Fibroblast of mammary gland (primary cell): Measurements from ENCODE around the gene ARRDC1.
"Not testable (repeated sequence)": the region's sequence is repeated elsewhere in the genome, so short reads cannot be mapped to it uniquely, and the experiment has no call there.

Source experiments
- DNase-seq: peaks from one replicate; pipeline ENCODE4 v3.0.0-alpha.2; 2010; ENCODE audit warnings: low read depth
- H3K4me3 ChIP-seq: 2 replicates; pipeline ENCODE4 v1.5.1; 2011; ENCODE audit warnings: low read depth, mild to moderate bottlenecking, low read length, moderate library complexity; ENCODE audit not compliant: control insufficient read depth
- TF ChIP-seq, protein P1 (sequence below): conservative IDR thresholded peaks from 2 replicates; pipeline ENCODE4 v1.5.1; 2011; ENCODE audit warnings: low read depth, low read length, inconsistent platforms; ENCODE audit not compliant: control insufficient read depth, insufficient read depth

The ARRDC1 gene, protein sequence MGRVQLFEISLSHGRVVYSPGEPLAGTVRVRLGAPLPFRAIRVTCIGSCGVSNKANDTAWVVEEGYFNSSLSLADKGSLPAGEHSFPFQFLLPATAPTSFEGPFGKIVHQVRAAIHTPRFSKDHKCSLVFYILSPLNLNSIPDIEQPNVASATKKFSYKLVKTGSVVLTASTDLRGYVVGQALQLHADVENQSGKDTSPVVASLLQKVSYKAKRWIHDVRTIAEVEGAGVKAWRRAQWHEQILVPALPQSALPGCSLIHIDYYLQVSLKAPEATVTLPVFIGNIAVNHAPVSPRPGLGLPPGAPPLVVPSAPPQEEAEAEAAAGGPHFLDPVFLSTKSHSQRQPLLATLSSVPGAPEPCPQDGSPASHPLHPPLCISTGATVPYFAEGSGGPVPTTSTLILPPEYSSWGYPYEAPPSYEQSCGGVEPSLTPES

DNA sequence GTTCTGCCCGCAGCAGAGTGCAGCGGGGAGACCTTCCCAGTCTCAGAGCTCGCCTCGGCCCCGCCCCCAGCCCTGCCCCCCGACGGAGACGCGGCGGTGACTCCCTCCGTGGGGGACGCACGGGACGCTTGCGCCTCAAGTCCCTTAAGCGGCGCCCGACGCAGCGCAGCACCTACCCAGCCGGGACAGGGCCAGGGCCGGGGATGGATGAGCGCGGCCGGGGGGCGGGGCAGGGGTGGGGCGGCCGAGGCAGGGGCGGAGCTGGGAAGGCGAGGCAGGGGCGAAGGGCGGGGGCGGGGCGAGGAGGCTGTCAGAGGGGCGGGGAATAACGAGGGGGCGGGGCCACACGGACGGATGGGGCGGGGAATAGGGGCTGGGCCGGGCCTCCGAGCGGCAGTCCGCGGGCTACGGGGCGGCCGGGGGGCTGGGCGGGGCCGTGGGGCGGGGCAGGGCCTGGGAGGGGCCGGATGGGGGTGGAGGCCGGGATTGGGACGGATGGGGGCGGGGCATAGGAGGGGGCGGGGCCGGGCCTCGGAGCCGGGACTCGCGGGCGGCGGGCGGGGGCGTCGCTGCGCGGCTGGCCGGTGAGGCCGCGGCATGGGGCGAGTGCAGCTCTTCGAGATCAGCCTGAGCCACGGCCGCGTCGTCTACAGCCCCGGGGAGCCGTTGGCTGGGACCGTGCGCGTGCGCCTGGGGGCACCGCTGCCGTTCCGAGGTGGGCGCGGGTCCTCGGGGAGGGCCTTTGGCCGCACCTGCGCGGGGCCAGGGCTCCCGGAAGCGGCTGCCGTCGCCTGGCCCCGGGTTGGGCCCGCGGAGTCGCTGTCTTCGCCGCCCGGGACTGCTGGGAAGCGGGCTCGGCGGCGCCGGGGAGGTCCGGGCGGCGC is at the start of gene ARRDC1:
TSS of gene ARRDC1 (plus strand) at position 566 of the 884 bp plus-strand sequence. CDS start at position 598, 32 bp downstream.
- peak; percentile 78 for DNase-seq
- TF ChIP-seq, protein P1, sequence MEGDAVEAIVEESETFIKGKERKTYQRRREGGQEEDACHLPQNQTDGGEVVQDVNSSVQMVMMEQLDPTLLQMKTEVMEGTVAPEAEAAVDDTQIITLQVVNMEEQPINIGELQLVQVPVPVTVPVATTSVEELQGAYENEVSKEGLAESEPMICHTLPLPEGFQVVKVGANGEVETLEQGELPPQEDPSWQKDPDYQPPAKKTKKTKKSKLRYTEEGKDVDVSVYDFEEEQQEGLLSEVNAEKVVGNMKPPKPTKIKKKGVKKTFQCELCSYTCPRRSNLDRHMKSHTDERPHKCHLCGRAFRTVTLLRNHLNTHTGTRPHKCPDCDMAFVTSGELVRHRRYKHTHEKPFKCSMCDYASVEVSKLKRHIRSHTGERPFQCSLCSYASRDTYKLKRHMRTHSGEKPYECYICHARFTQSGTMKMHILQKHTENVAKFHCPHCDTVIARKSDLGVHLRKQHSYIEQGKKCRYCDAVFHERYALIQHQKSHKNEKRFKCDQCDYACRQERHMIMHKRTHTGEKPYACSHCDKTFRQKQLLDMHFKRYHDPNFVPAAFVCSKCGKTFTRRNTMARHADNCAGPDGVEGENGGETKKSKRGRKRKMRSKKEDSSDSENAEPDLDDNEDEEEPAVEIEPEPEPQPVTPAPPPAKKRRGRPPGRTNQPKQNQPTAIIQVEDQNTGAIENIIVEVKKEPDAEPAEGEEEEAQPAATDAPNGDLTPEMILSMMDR: no peak
- H3K4me3 ChIP-seq: peak within 1 kb of the TSS; percentile 44

DNA sequence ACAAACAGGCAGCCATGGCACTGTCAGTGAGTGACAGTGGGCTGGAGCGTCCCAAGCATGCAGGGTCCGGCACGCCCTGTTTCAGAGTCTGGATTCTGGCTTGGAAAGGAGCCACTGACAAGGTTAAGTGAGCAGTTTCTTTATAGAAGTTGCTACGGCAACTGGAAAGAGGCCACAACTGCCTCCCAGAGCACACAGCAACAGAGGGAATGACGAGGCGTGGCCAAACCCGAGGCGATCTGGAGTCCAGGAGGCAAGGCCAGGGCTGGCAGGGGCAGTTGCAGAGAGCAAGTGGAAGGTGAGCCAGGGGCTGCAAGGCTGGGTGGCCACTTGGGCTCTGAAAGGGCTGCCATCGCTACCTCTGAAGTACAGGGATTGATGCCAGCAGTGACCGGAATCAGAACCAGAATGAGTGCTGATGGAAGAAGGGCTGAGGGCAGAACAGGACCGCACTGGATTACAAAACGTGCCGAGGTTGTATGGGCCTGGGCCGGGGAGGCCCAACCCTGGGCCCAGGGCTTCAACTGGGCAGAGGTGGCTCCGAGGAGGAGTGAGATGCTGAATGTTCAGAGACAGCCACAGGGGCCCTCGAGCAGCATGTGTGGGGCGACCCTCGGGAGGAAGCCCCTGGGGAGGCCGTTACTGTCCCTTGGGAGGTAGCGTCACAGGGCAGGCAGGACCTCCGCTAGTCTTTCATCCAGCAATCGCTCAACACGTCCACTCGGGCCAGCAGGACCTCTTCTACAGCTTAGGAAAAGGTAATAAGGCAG is 49.2 kb upstream of the ARRDC1 start:
- H3K4me3 ChIP-seq: no peak overlapping the region
- TF ChIP-seq, protein P1: no peak
- DNase-seq: peak; percentile 53

DNA sequence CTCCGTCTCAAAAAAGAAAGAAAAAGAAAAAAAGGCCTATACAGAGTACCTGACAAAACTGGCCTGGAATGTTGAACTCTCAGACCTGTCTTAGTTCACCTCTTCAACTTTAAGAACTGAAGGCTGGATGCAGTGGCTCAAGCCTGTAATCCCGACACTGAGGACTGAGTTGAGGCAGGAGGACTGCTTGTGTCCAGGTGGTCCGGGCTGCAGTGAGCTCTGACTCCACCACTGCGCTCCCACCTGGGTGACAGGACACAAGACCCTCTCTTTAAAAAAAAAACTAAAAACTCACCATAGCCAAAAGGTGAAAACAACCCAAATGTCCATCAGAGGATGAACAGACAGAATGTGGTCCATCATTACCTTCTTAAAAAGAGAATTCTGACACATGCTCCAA is 47.4 kb upstream of the ARRDC1 start:
- DNase-seq: no peak
- H3K4me3 ChIP-seq: no peak overlapping the region
- TF ChIP-seq, protein P1: no peak

DNA sequence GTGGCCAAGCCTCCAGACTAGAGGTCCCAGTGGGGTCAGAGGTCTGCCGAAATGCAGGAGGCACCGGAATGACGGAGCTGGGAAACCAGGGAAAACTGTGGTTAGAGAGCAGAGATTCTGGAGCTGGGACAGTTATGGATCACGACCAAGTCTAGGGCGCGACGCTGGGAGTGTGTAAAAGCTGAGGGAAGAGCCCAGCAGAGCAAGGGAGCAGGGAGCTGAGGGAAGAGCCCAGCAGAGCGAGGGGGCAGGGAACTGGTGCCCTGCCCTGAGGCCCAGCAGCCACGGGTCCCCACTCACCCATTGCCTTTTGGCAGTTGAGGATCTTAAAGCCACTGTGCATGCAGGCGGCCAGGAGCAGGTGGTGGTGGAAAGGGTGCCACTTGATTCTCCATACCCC is 41.4 kb upstream of the ARRDC1 start:
- TF ChIP-seq, protein P1: no peak
- DNase-seq: no peak
- H3K4me3 ChIP-seq: no peak overlapping the region

DNA sequence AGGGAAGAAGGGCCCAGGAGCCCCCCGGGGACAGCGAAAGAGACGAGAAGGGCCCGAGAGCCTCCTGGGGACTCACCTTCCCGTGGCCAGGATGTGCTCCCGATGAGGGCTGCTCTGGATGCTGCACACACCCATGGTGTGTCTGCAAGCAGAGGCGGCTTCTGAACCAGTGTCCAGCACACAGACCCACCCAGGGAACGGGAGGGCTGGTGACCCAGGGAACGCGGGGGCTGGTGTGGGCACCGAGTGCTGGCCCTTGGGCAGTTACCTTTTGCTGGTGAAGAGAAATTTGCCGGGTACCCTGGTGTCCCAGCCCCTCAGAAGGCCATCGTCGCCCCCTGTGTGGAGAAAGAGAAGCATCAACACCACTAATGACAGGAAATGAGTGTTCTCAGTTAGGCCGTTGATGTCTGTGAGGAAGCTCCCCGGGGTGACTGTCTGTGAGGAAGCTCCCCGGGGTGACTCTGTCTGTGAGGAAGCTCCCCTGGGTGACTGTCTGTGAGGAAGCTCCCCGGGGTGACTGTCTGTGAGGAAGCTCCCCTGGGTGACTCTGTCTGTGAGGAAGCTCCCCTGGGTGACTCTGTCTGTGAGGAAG is 40.6 kb upstream of the ARRDC1 start:
- H3K4me3 ChIP-seq: no peak overlapping the region
- TF ChIP-seq, protein P1: no peak
- no peak for DNase-seq

DNA sequence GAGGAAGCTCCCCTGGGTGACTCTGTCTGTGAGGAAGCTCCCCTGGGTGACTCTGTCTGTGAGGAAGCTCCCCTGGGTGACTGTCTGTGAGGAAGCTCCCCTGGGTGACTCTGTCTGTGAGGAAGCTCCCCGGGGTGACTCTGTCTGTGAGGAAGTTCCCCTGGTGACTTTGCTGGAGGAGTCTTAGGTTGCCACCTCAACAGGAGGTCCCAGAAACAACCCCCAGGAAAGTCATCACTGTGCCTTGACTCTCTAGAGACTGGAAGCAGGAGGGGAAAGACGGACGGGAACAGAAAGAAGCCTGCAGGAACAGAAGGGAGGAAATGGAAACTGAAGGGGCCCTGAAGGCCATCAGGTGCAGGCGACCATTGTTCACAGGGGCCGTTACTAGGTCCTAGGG is 37.0 kb upstream of the ARRDC1 start:
- H3K4me3 ChIP-seq, DNase-seq: not testable (repeated sequence)
